GM12865 (cell line): ENCODE measurements around the gene VSIG2.

ENCODE experiments used
- DNase-seq: peaks from one replicate; pipeline ENCODE4 v3.0.0; 2010; ENCODE audit warnings: low read depth
- H3K4me3 ChIP-seq: 2 replicates; pipeline ENCODE4 v1.5.1; 2011; ENCODE audit warnings: mild to moderate bottlenecking, low read depth, low read length, control low read depth
- CTCF ChIP-seq: IDR thresholded peaks from 2 replicates; pipeline ENCODE4 v1.5.1; 2011; ENCODE audit warnings: low read length, control low read depth, low read depth, inconsistent platforms; ENCODE audit not compliant: insufficient read depth; ENCODE audit errors: missing control alignments

VSIG2 gene

GRCh38 chr11:124751741-124752470, at the start of gene VSIG2:
TSS of gene VSIG2 (minus strand) at chr11:124752255. CDS start at chr11:124752137, 118 bp downstream.
- no peak within 1 kb of the TSS for H3K4me3 ChIP-seq
- no peak for TF ChIP-seq CTCF
- DNase-seq = no peak

- no peak for DNase-seq
- TF ChIP-seq CTCF = no peak
- peak overlapping the region; percentile 82 for H3K4me3 ChIP-seq
Observed at GRCh38 chr11:124801014-124801413, 49.0 kb upstream of the VSIG2 start.

GRCh38 chr11:124800226-124800929, 48.3 kb upstream of the VSIG2 start, which contains the start of gene MSANTD2:
TSS of gene MSANTD2 (minus strand) at chr11:124800406. CDS start at chr11:124800380, 26 bp downstream.
- H3K4me3 ChIP-seq = peak within 1 kb of the TSS; percentile 82
- DNase-seq = peak; percentile 86
- no peak for TF ChIP-seq CTCF

GRCh38 chr11:124799348-124800225, 47.5 kb upstream of the VSIG2 start:
- TF ChIP-seq CTCF = no peak
- DNase-seq = peak; percentile 49
- H3K4me3 ChIP-seq = peak overlapping the region; percentile 82

- DNase-seq = peak; percentile 59
- peak overlapping the region; percentile 82 for H3K4me3 ChIP-seq
- TF ChIP-seq CTCF = no peak
Observed at GRCh38 chr11:124798991-124799347, 46.9 kb upstream of the VSIG2 start.

GRCh38 chr11:124796312-124796711, 44.3 kb upstream of the VSIG2 start:
- TF ChIP-seq CTCF = no peak
- H3K4me3 ChIP-seq = no peak overlapping the region
- no peak for DNase-seq
